ENCODE data around the gene LDB1.

GRCh38 chr10:102163342-102163989, 43.3 kb upstream of the LDB1 start:
- TF ChIP-seq CTCF (IDR thresholded peaks at IDR 0.05) (no peak), EP300 (IDR thresholded peaks at IDR 0.05; ENCODE audit: low read depth) (no peak)
